Peyer's patch (tissue), 4 donors: ENCODE results near the gene EPB41L4B.

Source experiments
- POLR2A ChIP-seq, 2 donors: fragments of 450-650 bp; IDR thresholded peaks; one replicate each; pipeline ENCODE4 v1.5.1; 2017; ENCODE audit warnings: antibody characterized with exemption in 2 of 2, mild to moderate bottlenecking in 2 of 2, moderate library complexity in 2 of 2
- TF ChIP-seq, protein P1 (sequence below), 6 experiments: fragments of 450-650 bp in 4 of 6; fragments of 200-600 bp in 2 of 6; sonication (generic) in 1 of 6; IDR thresholded peaks; one replicate each; pipeline ENCODE4 v1.5.1; 2017 to 2019; ENCODE audit warnings: antibody characterized with exemption in 6 of 6, mild to moderate bottlenecking in 3 of 6, moderate library complexity in 1 of 6

DNA sequence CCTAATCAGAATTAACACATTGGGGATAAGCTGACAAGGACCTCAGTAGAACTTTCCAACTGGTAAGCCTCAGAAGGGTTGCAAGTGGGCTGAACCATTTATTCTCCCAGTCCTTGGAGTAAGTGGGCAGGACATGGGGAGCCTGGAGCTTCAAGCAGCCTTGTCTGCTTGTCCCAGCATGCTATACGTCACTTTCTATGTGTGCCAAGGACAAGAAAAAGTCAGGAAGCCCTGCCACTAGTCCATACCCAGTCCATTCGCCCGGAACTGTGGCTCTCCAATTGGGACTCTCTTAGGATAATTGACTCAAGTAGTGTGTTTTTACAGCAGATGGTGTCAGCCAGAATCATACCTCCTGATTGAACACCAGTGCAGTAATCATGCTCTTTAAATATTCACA is 91.2 kb downstream of the EPB41L4B start:
- TF ChIP-seq, protein P1, sequence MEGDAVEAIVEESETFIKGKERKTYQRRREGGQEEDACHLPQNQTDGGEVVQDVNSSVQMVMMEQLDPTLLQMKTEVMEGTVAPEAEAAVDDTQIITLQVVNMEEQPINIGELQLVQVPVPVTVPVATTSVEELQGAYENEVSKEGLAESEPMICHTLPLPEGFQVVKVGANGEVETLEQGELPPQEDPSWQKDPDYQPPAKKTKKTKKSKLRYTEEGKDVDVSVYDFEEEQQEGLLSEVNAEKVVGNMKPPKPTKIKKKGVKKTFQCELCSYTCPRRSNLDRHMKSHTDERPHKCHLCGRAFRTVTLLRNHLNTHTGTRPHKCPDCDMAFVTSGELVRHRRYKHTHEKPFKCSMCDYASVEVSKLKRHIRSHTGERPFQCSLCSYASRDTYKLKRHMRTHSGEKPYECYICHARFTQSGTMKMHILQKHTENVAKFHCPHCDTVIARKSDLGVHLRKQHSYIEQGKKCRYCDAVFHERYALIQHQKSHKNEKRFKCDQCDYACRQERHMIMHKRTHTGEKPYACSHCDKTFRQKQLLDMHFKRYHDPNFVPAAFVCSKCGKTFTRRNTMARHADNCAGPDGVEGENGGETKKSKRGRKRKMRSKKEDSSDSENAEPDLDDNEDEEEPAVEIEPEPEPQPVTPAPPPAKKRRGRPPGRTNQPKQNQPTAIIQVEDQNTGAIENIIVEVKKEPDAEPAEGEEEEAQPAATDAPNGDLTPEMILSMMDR (IDR thresholded peaks at IDR 0.05), result no peak
- TF ChIP-seq POLR2A (IDR thresholded peaks at IDR 0.05), result no peak
